Prostate gland (tissue), 2 donors: ENCODE results near the gene CCDC201. TPM values are rescaled to one million over a fixed set of nuclear protein-coding genes. Genes with fewer than 3 reads are reported as not detected.
"Not testable (repeated sequence)": the region's sequence is repeated elsewhere in the genome, so short reads cannot be mapped to it uniquely, and the experiment has no call there.

Experiments
- DNase-seq: peaks from one replicate; pipeline ENCODE4 v3.0.0-alpha.2; 2019; ENCODE audit warnings: low spot score
- H3K27ac ChIP-seq, 2 donors: fragments of 200-600 bp; sonication (generic); 2 replicates each; pipeline ENCODE4 v1.5.1; 2017 to 2019
- H3K27me3 ChIP-seq: fragments of 200-600 bp; sonication (generic); replicated peaks from 2 replicates; pipeline ENCODE4 v1.5.1; 2019; ENCODE audit not compliant: insufficient read depth
- H3K36me3 ChIP-seq, 2 donors: fragments of 200-600 bp; sonication (generic); 1 replicate in 1 of 2; 2 replicates in 1 of 2; pipeline versions ENCODE4 v1.5.1 to v1.8.1; 2017 to 2019
- H3K4me1 ChIP-seq: fragments of 200-600 bp; sonication (generic); replicated peaks from 2 replicates; pipeline ENCODE4 v1.5.1; 2019
- H3K4me3 ChIP-seq, 2 donors: fragments of 200-600 bp; sonication (generic); 2 replicates each; pipeline ENCODE4 v1.5.1; 2017 to 2019
- H3K9me3 ChIP-seq: fragments of 200-600 bp; sonication (generic); 2 replicates; pipeline ENCODE4 v1.5.1; 2017
- CTCF ChIP-seq, 4 experiments: fragments of 200-600 bp in 2 of 4; fragments of 450-650 bp in 2 of 4; sonication (generic) in 2 of 4; IDR thresholded peaks; 1 replicate in 3 of 4; 2 replicates in 1 of 4; pipeline ENCODE4 v1.5.1; 2016 to 2019; ENCODE audit warnings: antibody characterized with exemption in 4 of 4, mild to moderate bottlenecking in 2 of 4, moderate library complexity in 2 of 4
- POLR2A ChIP-seq: fragments of 450-650 bp; IDR thresholded peaks from one replicate; pipeline ENCODE4 v1.6.1; 2016; ENCODE audit warnings: antibody characterized with exemption, mild to moderate bottlenecking
- POLR2AphosphoS5 ChIP-seq: sonication (generic); formaldehyde crosslinking; IDR thresholded peaks from one replicate; pipeline ENCODE4 v1.6.1; 2017; ENCODE audit warnings: antibody characterized with exemption
- WGBS: methylation state at CpG from one replicate; pipeline ENCODE4 v1.1.5; 2018; 5-methylcytosine and 5-hydroxymethylcytosine counted together
- intact Hi-C: fragments of 100-400 bp; cut with DNase I; formaldehyde crosslinking; loops from one replicate; pipeline ENCODE4 v1.14.2; 2022
- total RNA-seq, 2 donors: library from RNA; depleted of rRNA; stranded (reverse); fragments of >200 nt; gene quantifications; one replicate each; pipeline ENCODE4 v1.1.0, GENCODE V29; 2016

Gene CCDC201
- total RNA-seq, 2 donors from 2014 or later, result not detected

DNA sequence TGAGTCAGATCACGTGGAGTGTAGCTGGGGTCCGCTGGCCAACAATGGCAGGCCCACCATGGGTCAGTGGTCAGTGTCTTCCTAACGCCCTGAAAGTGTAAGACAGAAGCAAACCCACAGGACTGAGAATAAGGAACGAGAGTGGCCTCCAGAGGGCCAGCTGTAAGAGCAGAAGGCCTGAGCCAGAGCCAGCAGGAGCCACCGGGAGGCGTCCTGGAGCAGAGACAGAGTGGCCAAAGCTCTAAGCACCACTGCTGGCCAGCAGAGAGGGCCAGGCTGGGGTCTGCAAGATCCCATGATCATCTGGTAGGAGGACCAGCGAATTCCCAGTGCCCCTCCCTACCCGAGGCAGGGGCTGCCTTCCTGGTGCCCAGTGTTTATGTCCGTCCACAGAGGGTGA is 9.2 kb downstream of the CCDC201 start:
- intact Hi-C loops, result no loop called here
- WGBS, result 74% methylated on average over 6 of the region's 9 CpGs

DNA sequence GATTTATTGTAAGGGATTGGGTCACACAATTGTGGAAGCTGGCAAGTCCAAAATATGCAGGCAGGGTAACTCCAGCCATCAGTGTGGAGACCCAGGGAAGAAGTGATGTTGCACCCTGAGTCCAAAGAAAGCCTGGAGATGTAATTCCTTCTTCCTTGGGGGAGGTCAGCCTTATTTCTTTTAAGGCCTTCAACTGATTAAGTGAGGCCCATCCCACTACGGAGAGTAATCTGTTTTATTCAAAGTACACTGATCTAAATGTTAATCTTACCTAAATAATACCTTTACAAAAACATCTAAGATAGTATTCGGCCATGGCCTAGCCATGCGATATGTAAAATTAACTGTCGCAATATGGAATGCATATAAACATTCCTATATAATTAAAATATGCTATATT is 16.0 kb downstream of the CCDC201 start:
- intact Hi-C loops, result loop anchor here (10.0 kb wide), 1 partner anchor 702 kb away; the partner anchor contains the start of gene RAMP3
- H3K4me3 ChIP-seq, H3K9me3 ChIP-seq, H3K27ac ChIP-seq, H3K27me3 ChIP-seq, DNase-seq, H3K36me3 ChIP-seq, H3K4me1 ChIP-seq: not testable (repeated sequence)
- WGBS, result 91% methylated on average over 4 of the region's 4 CpGs

More for the DNA sequence above, 9.2 kb downstream of the CCDC201 start:
- no peaks in the 10 kb centered on the region for H3K36me3 ChIP-seq
- H3K4me1 ChIP-seq, result no peaks in the 10 kb centered on the region
- no peaks in the 10 kb centered on the region for H3K27me3 ChIP-seq
- H3K4me3 ChIP-seq, result no peak overlapping the region
- no peaks in the 10 kb centered on the region for H3K9me3 ChIP-seq
- H3K27ac ChIP-seq, result no peak overlapping the region
- no peak for DNase-seq
- TF ChIP-seq POLR2AphosphoS5, result no peak
- no peak for TF ChIP-seq CTCF (IDR thresholded peaks at IDR 0.05)
- TF ChIP-seq POLR2A, result no peak

DNA sequence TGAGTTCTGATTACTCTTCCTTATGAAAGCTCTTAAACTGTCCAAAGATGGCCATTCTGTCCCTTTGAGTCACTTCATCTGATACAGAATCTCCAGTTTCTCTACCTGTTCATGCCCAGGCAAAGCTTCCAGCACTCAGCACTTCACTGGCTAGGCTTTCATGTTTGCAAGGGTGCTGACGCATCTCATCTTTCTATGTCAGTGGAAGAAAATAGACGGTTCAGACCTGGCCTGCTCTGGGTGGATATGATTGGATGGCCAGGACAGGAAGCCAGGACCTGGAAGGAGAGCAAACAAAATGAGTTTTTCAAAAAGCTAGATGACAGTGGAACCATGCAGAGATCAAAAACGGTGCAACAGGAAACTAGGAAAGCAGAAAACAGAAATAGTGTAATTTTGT is 17.2 kb downstream of the CCDC201 start:
- not testable (repeated sequence) for H3K4me1 ChIP-seq, H3K27ac ChIP-seq, H3K36me3 ChIP-seq, H3K9me3 ChIP-seq, DNase-seq, H3K4me3 ChIP-seq, H3K27me3 ChIP-seq
- 24% methylated on average over 3 of the region's 3 CpGs for WGBS
- intact Hi-C loops, result loop anchor here (10.0 kb wide), 1 partner anchor 701 kb away; the partner anchor contains the start of gene RAMP3

- H3K4me3 ChIP-seq, H3K27me3 ChIP-seq, H3K36me3 ChIP-seq, DNase-seq, H3K4me1 ChIP-seq, H3K27ac ChIP-seq, H3K9me3 ChIP-seq: not testable (repeated sequence)
- 88% methylated on average over 8 of the region's 8 CpGs for WGBS
- intact Hi-C loops, result loop anchor here (10.0 kb wide), 1 partner anchor 699 kb away; the partner anchor contains the start of gene RAMP3
Measured at GRCh38 chr7:45853491-45853890, 19.4 kb downstream of the CCDC201 start.

- DNase-seq, H3K27me3 ChIP-seq, H3K4me3 ChIP-seq, H3K36me3 ChIP-seq, H3K4me1 ChIP-seq, H3K9me3 ChIP-seq, H3K27ac ChIP-seq: not testable (repeated sequence)
- intact Hi-C loops, result loop anchor here (10.0 kb wide), 1 partner anchor 698 kb away; the partner anchor contains the start of gene RAMP3
- 75% methylated on average over 10 of the region's 10 CpGs for WGBS
Measured at GRCh38 chr7:45852984-45853383, 19.9 kb downstream of the CCDC201 start.

GRCh38 chr7:45848734-45849133 is 24.1 kb downstream of the CCDC201 start:
- H3K27me3 ChIP-seq, H3K27ac ChIP-seq, H3K4me3 ChIP-seq, H3K4me1 ChIP-seq, DNase-seq, H3K36me3 ChIP-seq, H3K9me3 ChIP-seq, intact Hi-C loops: not testable (repeated sequence)
- WGBS, result 81% methylated on average over 6 of the region's 6 CpGs

DNA sequence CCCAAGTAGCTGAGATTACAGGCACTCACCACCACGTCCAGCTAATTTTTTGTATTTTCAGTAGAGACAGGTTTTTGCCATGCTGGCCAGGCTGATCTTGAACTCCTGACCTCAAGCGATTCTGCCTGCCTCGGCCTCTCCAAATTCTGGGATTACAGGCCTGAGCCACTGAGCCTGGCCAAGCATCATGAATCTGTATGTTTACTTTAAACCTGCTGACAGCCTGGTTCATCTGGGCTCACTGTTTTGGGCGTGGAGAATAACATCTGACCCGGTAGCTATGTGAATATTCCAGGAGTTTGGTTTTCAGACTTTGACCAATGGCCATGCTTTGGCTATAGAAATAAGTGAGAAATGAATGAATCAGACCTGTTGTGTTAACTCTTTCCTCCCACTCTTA is 26.3 kb downstream of the CCDC201 start:
- 77% methylated on average over 5 of the region's 5 CpGs for WGBS
- H3K27me3 ChIP-seq, H3K27ac ChIP-seq, H3K4me3 ChIP-seq, H3K36me3 ChIP-seq, DNase-seq, intact Hi-C loops, H3K9me3 ChIP-seq, H3K4me1 ChIP-seq: not testable (repeated sequence)

DNA sequence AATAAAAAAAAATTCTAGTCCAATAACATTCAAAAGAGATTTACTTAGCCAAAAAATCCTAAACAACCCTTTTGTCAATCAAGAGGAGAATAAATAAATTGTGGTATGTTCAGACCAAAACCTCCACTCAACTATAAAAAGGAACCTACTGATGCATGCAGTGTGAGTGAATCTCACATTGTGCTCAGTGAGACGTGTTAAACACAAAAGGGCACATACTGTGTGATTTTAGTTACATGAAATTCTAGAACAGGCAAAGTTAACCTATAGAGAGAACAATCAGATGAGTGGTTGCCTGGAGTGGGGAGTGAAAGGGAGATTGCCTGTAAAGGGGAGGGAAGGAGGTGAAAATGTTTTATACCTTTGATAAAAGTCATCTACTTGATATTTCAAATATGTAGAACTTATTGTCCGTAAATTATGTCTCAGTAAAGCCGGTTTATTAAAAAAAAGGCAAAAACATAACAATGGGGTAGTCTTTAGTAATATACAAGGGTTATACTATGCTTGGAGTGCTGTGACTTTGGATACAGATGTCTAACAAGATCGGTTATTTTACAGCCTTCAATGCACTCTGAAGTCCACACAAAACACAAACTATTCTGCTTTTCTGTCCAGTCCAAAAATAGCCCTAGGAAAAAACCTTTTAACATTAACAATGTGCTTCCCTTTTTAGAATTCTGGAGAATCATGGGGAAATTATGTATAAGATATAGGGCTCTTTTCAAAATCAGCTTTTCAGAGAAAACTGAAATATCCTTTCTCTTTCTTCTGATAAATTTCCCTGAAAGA is 30.8 kb downstream of the CCDC201 start:
- DNase-seq, H3K27ac ChIP-seq, H3K4me3 ChIP-seq, H3K27me3 ChIP-seq, intact Hi-C loops, H3K9me3 ChIP-seq, H3K36me3 ChIP-seq, H3K4me1 ChIP-seq: not testable (repeated sequence)
- 39% methylated on average over 4 of the region's 4 CpGs for WGBS

DNA sequence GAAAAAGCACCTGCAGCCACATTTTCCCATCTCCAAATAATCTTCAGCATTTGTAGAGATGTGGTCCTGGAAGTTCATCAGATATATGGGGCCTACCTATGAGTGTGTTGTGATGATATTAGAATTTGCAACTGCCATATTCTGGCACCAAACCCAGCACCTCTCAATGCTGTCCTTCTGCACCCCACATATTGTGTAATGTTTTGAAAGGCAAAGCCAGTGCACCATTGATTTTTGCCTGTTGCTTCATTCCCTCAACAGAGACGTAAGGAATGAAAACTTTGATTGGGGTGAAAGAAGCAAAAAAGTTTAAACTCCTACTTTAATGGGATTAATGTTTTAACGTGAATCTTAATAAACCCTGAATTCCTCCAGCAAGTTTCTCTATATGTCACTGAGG is 34.0 kb downstream of the CCDC201 start:
- H3K27me3 ChIP-seq, intact Hi-C loops, H3K4me3 ChIP-seq, H3K4me1 ChIP-seq, H3K9me3 ChIP-seq, DNase-seq, H3K27ac ChIP-seq, H3K36me3 ChIP-seq: not testable (repeated sequence)
- WGBS, result 88% methylated on average over 2 of the region's 2 CpGs

- intact Hi-C loops, H3K36me3 ChIP-seq, H3K27ac ChIP-seq, DNase-seq, H3K4me3 ChIP-seq, H3K4me1 ChIP-seq, H3K9me3 ChIP-seq, H3K27me3 ChIP-seq: not testable (repeated sequence)
- 71% methylated on average over 9 of the region's 9 CpGs for WGBS
Measured at GRCh38 chr7:45832433-45833177, 40.3 kb downstream of the CCDC201 start.

DNA sequence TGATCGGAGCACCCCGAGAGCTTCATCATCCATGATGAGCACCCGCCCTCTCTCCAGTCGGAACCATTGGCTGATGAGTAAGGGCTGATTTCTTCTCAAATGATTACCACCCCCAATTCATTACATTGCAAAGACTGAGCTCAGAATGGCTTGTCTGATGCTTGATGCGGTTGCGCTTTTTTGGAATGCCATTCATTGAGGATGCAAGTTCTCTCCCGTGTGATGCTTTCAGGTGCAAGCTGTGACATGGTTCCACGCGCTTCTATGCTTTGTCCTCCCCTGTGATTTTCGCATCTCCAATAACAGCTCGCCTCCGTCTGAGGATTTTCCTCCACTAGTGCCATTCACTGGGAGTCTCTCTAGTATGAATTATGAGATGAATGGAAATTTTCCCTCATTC is 43.0 kb downstream of the CCDC201 start:
- H3K4me1 ChIP-seq, H3K36me3 ChIP-seq, H3K9me3 ChIP-seq, H3K27me3 ChIP-seq, DNase-seq, H3K27ac ChIP-seq, H3K4me3 ChIP-seq, intact Hi-C loops: not testable (repeated sequence)
- WGBS, result 72% methylated on average over 12 of the region's 12 CpGs
